Measurements from ENCODE around the gene RAB11A. TPM values are rescaled to one million over a fixed set of nuclear protein-coding genes. Genes with fewer than 3 reads are reported as not detected.

RAB11A gene
- total RNA-seq, 1 donor from 2014 or later: 98.2 TPM

- H3K27me3 Mint-ChIP-seq: no peaks in the 10 kb centered on the region
- peak; percentile 81 for TF ChIP-seq CTCF (IDR thresholded peaks at IDR 0.05)
- ChIA-PET POLR2A (interaction anchor here (0.7 to 2.6 kb wide), 5 partner anchors 12 to 65 kb away, joined by 3 to 18 read pairs (median 6); partner anchors contain the start of gene RAB11A), CTCF (interaction anchor here (0.6 to 2.3 kb wide), 10 partner anchors 11 to 220 kb away, joined by 3 to 8 read pairs (median 4); partner anchors contain the start of gene RAB11A)
- ATAC-seq (ENCODE audit: low read depth): peak; percentile 82
- H3K4me1 Mint-ChIP-seq: peaks cover 14% of the 10 kb centered on the region
- H3K36me3 Mint-ChIP-seq (ENCODE audit: low read depth): no peaks in the 10 kb centered on the region
- H3K27ac Mint-ChIP-seq: no peak overlapping the region
- H3K4me3 Mint-ChIP-seq: no peak overlapping the region
- peak; percentile 47 for DNase-seq
- no peaks in the 10 kb centered on the region for H3K9me3 Mint-ChIP-seq
- intact Hi-C loops (cut with micrococcal nuclease): loop anchor here (1.0 to 2.0 kb wide), 3 partner anchors 65 to 219 kb away; partner anchors contain the start of gene DENND4A
Measured at GRCh38 chr15:65856821-65857455, 12.4 kb upstream of the RAB11A start.

GRCh38 chr15:65857718-65858402 is 11.4 kb upstream of the RAB11A start:
- Mint-ChIP-seq H3K27me3 (no peaks in the 10 kb centered on the region), H3K4me1 (peaks cover 18% of the 10 kb centered on the region), H3K27ac (peak overlapping the region; percentile 27), H3K4me3 (no peak overlapping the region), H3K36me3 (ENCODE audit: low read depth) (no peaks in the 10 kb centered on the region), H3K9me3 (no peaks in the 10 kb centered on the region)
- CTCF ChIA-PET: interaction anchor here (0.7 to 2.3 kb wide), 6 partner anchors 25 to 222 kb away, joined by 3 to 8 read pairs (median 4); no protein-coding TSS in a partner anchor
- POLR2A ChIA-PET: interaction anchor here (1.2 to 2.6 kb wide), 2 partner anchors 11 to 64 kb away, joined by 3 to 18 read pairs; partner anchors contain the start of gene RAB11A
- peak; percentile 21 for ATAC-seq (ENCODE audit: low read depth)
- no peak for TF ChIP-seq CTCF (IDR thresholded peaks at IDR 0.05)
- no peak for DNase-seq
- intact Hi-C loops (cut with micrococcal nuclease): loop anchor here (1.0 to 2.0 kb wide), 3 partner anchors 66 to 220 kb away; partner anchors contain the start of gene DENND4A

- intact Hi-C loops (cut with micrococcal nuclease): no loop called here
- no peaks in the 10 kb centered on the region for H3K36me3 Mint-ChIP-seq (ENCODE audit: low read depth)
- H3K27ac Mint-ChIP-seq: no peak overlapping the region
- no peaks in the 10 kb centered on the region for H3K9me3 Mint-ChIP-seq
- no peak for DNase-seq
- H3K27me3 Mint-ChIP-seq: no peaks in the 10 kb centered on the region
- TF ChIP-seq CTCF (IDR thresholded peaks at IDR 0.05): no peak
- ATAC-seq (ENCODE audit: low read depth): peak; percentile 91
- H3K4me1 Mint-ChIP-seq: peaks cover 11% of the 10 kb centered on the region
- H3K4me3 Mint-ChIP-seq: no peak overlapping the region
- ChIA-PET POLR2A (interaction anchor here (0.6 kb wide), 1 partner anchor 72 kb away, joined by 4 read pairs; no protein-coding TSS in a partner anchor), CTCF (interaction anchor here (0.7 to 1.6 kb wide), 2 partner anchors 13 to 93 kb away, joined by 3 to 4 read pairs; no protein-coding TSS in a partner anchor)
Measured at GRCh38 chr15:65862682-65863081, 6.6 kb upstream of the RAB11A start.

GRCh38 chr15:65863106-65863505 is 6.2 kb upstream of the RAB11A start:
- POLR2A ChIA-PET: interaction anchor here (0.6 kb wide), 1 partner anchor 72 kb away, joined by 4 read pairs; no protein-coding TSS in a partner anchor
- no peaks in the 10 kb centered on the region for H3K36me3 Mint-ChIP-seq (ENCODE audit: low read depth)
- DNase-seq: no peak
- no peak overlapping the region for H3K4me3 Mint-ChIP-seq
- CTCF ChIA-PET: interaction anchor here (0.7 to 1.6 kb wide), 2 partner anchors 13 to 94 kb away, joined by 3 to 4 read pairs; no protein-coding TSS in a partner anchor
- no peak for TF ChIP-seq CTCF (IDR thresholded peaks at IDR 0.05)
- no peaks in the 10 kb centered on the region for H3K27me3 Mint-ChIP-seq
- no peaks in the 10 kb centered on the region for H3K9me3 Mint-ChIP-seq
- H3K27ac Mint-ChIP-seq: no peak overlapping the region
- peak; percentile 54 for ATAC-seq (ENCODE audit: low read depth)
- intact Hi-C loops (cut with micrococcal nuclease): no loop called here
- H3K4me1 Mint-ChIP-seq: peaks cover 8% of the 10 kb centered on the region
